Measurements from ENCODE around the gene CAMTA1.

Gene CAMTA1

GRCh38 chr1:6954591-6954990 lies 169.3 kb downstream of the CAMTA1 start:
- H3K4me3 ChIP-seq (ENCODE audit: low read depth, low read length) = no peak overlapping the region
- no peak for DNase-seq (ENCODE audit: low read depth)
- TF ChIP-seq CTCF (IDR thresholded peaks at IDR 0.05; ENCODE audit: low read depth, low read length, missing control alignments) = no peak

- DNase-seq (ENCODE audit: low read depth) = no peak
- no peak for TF ChIP-seq CTCF (IDR thresholded peaks at IDR 0.05; ENCODE audit: low read depth, low read length, missing control alignments)
- no peak overlapping the region for H3K4me3 ChIP-seq (ENCODE audit: low read depth, low read length)
These were observed 170.3 kb downstream of the CAMTA1 start for GRCh38 chr1:6955357-6956094.

- H3K4me3 ChIP-seq (ENCODE audit: low read depth, low read length) = no peak overlapping the region
- no peak for TF ChIP-seq CTCF (IDR thresholded peaks at IDR 0.05; ENCODE audit: low read depth, low read length, missing control alignments)
- DNase-seq (ENCODE audit: low read depth) = no peak
These were observed 171.4 kb downstream of the CAMTA1 start for GRCh38 chr1:6956488-6957159.

- DNase-seq (ENCODE audit: low read depth) = no peak
- H3K4me3 ChIP-seq (ENCODE audit: low read depth, low read length) = no peak overlapping the region
- TF ChIP-seq CTCF (IDR thresholded peaks at IDR 0.05; ENCODE audit: low read depth, low read length, missing control alignments) = no peak
These were observed 172.1 kb downstream of the CAMTA1 start for GRCh38 chr1:6957341-6957740.

- TF ChIP-seq CTCF (IDR thresholded peaks at IDR 0.05; ENCODE audit: low read depth, low read length, missing control alignments) = no peak
- DNase-seq (ENCODE audit: low read depth) = no peak
- H3K4me3 ChIP-seq (ENCODE audit: low read depth, low read length) = no peak overlapping the region
These were observed 173.3 kb downstream of the CAMTA1 start for GRCh38 chr1:6958407-6959030.

- H3K4me3 ChIP-seq (ENCODE audit: low read depth, low read length) = no peak overlapping the region
- TF ChIP-seq CTCF (IDR thresholded peaks at IDR 0.05; ENCODE audit: low read depth, low read length, missing control alignments) = no peak
- no peak for DNase-seq (ENCODE audit: low read depth)
These were observed 174.2 kb downstream of the CAMTA1 start for GRCh38 chr1:6959491-6959890.

All from GM12864 (cell line).